ENCODE measurements around the gene RPL39L. TPM values are rescaled to one million over a fixed set of nuclear protein-coding genes. Genes with fewer than 3 reads are reported as not detected.
A peak's percentile ranks its signal among the peaks of the same experiment; 100 is the strongest.

The RPL39L gene
- total RNA-seq, 1 experiment from 2014 or later: 3.3 TPM

DNA sequence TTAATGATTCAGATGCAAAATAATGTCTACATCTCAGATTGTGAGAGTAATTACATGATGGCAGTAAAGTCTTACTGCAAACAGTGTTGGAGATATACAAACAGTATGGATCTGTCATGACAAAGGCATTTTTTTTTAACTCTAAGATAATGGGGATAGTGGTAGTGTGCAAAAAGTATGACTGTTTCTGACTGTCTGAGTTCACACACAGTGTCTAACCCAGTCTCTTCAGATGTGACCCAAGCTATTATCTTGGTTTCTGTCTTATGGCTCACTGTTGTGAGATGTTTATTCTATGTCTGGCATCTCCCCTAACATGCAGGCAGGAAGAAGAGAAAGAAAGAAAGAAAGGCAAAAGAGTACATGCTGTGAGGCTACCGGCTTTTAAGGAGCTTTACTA is 17.0 kb downstream of the RPL39L start:
- ChIA-PET POLR2A (no interaction called here), CTCF (interaction anchor here (0.6 to 3.5 kb wide), 3 partner anchors 9 to 42 kb away, joined by 3 to 16 read pairs (median 3); no protein-coding TSS in a partner anchor)
- intact Hi-C loops (cut with micrococcal nuclease): no loop called here
- Mint-ChIP-seq H3K27me3 (ENCODE audit: insufficient read depth, unreplicated experiment) (no peaks in the 10 kb centered on the region), H3K9me3 (ENCODE audit: unreplicated experiment) (no peaks in the 10 kb centered on the region), H3K4me3 (ENCODE audit: unreplicated experiment) (no peak overlapping the region), H3K4me1 (ENCODE audit: insufficient read depth, unreplicated experiment) (no peaks in the 10 kb centered on the region), H3K27ac (ENCODE audit: low read depth, unreplicated experiment) (no peak overlapping the region), H3K36me3 (ENCODE audit: insufficient read depth, unreplicated experiment) (no peaks in the 10 kb centered on the region)
- no TSS peak for BruUV-seq (replicated peaks)
- no peak for DNase-seq (ENCODE audit: unreplicated experiment)
- TF ChIP-seq, protein P1, sequence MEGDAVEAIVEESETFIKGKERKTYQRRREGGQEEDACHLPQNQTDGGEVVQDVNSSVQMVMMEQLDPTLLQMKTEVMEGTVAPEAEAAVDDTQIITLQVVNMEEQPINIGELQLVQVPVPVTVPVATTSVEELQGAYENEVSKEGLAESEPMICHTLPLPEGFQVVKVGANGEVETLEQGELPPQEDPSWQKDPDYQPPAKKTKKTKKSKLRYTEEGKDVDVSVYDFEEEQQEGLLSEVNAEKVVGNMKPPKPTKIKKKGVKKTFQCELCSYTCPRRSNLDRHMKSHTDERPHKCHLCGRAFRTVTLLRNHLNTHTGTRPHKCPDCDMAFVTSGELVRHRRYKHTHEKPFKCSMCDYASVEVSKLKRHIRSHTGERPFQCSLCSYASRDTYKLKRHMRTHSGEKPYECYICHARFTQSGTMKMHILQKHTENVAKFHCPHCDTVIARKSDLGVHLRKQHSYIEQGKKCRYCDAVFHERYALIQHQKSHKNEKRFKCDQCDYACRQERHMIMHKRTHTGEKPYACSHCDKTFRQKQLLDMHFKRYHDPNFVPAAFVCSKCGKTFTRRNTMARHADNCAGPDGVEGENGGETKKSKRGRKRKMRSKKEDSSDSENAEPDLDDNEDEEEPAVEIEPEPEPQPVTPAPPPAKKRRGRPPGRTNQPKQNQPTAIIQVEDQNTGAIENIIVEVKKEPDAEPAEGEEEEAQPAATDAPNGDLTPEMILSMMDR (IDR thresholded peaks at IDR 0.05; ENCODE audit: unreplicated experiment): no peak

DNA sequence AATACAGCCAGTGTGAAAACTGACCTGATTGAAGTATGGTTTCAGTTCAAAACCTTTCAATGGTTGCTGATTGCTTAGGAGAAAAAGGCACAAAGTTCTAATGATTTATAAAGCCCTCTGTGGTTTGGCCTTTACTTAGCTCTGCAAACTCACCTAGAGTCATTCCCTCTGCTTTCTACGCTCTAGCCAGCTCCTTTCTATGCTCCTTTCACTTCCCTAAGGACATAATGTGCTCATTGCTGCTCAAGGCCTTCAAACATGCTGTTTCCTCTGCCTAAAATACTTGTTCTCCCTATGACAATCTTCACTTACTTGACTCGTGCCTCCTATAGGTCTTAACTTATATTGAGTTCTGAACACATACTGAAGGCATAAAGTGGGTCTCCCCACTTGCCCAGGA is 19.0 kb downstream of the RPL39L start:
- no peaks in the 10 kb centered on the region for H3K36me3 Mint-ChIP-seq (ENCODE audit: insufficient read depth, unreplicated experiment)
- no peak overlapping the region for H3K27ac Mint-ChIP-seq (ENCODE audit: low read depth, unreplicated experiment)
- DNase-seq (ENCODE audit: unreplicated experiment): no peak
- POLR2A ChIA-PET: interaction anchor here (0.5 kb wide), 1 partner anchor 1773 kb away, joined by 4 read pairs; no protein-coding TSS in a partner anchor
- TF ChIP-seq, protein P1 (IDR thresholded peaks at IDR 0.05; ENCODE audit: unreplicated experiment): no peak
- intact Hi-C loops (cut with micrococcal nuclease): no loop called here
- H3K27me3 Mint-ChIP-seq (ENCODE audit: insufficient read depth, unreplicated experiment): no peaks in the 10 kb centered on the region
- no TSS peak for BruUV-seq (replicated peaks)
- no peaks in the 10 kb centered on the region for H3K4me1 Mint-ChIP-seq (ENCODE audit: insufficient read depth, unreplicated experiment)
- no peak overlapping the region for H3K4me3 Mint-ChIP-seq (ENCODE audit: unreplicated experiment)
- H3K9me3 Mint-ChIP-seq (ENCODE audit: unreplicated experiment): no peaks in the 10 kb centered on the region
- CTCF ChIA-PET: interaction anchor here (0.6 to 1.2 kb wide), 2 partner anchors 18 to 44 kb away, joined by 4 to 5 read pairs; no protein-coding TSS in a partner anchor

DNA sequence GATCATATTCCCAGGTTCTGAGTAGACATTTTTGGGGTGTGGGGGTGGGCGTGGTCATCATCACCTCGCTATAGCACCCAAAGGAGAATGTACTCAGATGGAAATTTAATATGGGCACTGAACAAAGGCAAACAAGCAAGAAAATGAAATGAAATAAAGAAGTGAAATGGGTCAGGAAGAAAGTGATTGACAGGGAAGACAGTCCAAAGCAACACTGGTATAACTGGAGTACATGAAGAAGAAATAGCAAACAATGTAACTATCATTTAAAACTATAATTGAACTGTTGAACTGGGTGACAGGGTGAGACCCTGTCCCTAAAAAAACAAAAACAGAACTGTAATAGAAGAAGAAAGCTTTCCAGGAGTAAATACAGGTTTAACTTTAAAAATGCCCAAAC is 24.8 kb downstream of the RPL39L start:
- TF ChIP-seq, protein P1 (IDR thresholded peaks at IDR 0.05; ENCODE audit: unreplicated experiment): no peak
- Mint-ChIP-seq H3K4me3 (ENCODE audit: unreplicated experiment) (no peak overlapping the region), H3K9me3 (ENCODE audit: unreplicated experiment) (no peaks in the 10 kb centered on the region), H3K36me3 (ENCODE audit: insufficient read depth, unreplicated experiment) (no peaks in the 10 kb centered on the region), H3K27me3 (ENCODE audit: insufficient read depth, unreplicated experiment) (no peaks in the 10 kb centered on the region), H3K27ac (ENCODE audit: low read depth, unreplicated experiment) (peak overlapping the region; percentile 7), H3K4me1 (ENCODE audit: insufficient read depth, unreplicated experiment) (peaks cover 9% of the 10 kb centered on the region)
- ChIA-PET CTCF (interaction anchor here (0.6 to 6.3 kb wide), 9 partner anchors 11 to 939 kb away, joined by 3 to 96 read pairs (median 18); partner anchors contain the start of gene RPL39L), POLR2A (interaction anchor here (0.7 to 0.9 kb wide), 2 partner anchors 8 to 17 kb away, joined by 4 read pairs; no protein-coding TSS in a partner anchor)
- BruUV-seq (replicated peaks): no TSS peak
- DNase-seq (ENCODE audit: unreplicated experiment): no peak
- intact Hi-C loops (cut with micrococcal nuclease): loop anchor here (5.0 kb wide), 2 partner anchors 108 to 203 kb away; no protein-coding TSS in a partner anchor

DNA sequence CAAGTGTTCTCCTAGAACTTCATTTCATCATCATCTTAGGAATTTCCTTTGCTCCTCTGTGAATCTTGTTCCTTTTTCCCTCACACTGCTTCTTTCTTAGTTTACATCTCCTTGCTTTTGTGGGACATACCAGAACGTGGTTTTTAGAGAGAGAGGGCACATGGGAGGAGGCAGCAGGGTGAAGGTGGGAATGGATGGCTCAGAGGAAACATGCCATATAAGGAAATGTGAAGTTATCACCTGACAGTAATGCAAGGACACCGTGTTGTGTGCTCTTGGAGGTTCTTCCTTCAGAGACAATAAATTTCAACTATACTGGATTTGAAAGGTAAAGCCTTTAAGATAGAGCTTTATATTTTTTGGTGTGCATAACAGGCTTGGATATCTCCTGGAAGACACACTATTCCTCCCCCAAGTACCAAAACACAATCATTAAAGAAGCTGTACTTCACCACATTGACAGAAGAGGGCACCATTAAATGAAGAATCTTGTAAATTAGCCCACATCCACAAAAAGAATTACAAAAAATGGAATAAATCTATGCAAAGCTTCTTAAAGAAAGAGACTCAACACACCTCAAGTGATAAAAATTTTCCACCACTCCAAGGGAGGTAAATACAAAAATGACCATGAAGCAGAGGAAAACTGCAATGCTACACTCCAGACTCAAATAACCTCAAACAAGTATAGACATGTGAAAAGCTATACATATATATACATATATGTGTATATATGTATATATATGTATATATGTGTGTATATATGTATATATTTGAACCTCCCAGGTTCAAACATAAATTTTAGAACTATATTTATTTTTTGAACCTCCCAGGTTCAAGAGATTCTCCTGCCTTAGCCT is 26.1 kb downstream of the RPL39L start:
- DNase-seq (ENCODE audit: unreplicated experiment): peak; percentile 63
- no peak overlapping the region for H3K4me3 Mint-ChIP-seq (ENCODE audit: unreplicated experiment)
- no peaks in the 10 kb centered on the region for H3K27me3 Mint-ChIP-seq (ENCODE audit: insufficient read depth, unreplicated experiment)
- ChIA-PET POLR2A (interaction anchor here (0.7 to 1.4 kb wide), 12 partner anchors 12 to 909 kb away, joined by 3 to 11 read pairs (median 4); no protein-coding TSS in a partner anchor), CTCF (interaction anchor here (0.5 to 6.3 kb wide), 53 partner anchors 10 to 647 kb away, joined by 3 to 96 read pairs (median 4); partner anchors contain the start of genes RPL39L and RTP1)
- H3K4me1 Mint-ChIP-seq (ENCODE audit: insufficient read depth, unreplicated experiment): peaks cover 9% of the 10 kb centered on the region
- H3K9me3 Mint-ChIP-seq (ENCODE audit: unreplicated experiment): no peaks in the 10 kb centered on the region
- H3K27ac Mint-ChIP-seq (ENCODE audit: low read depth, unreplicated experiment): no peak overlapping the region
- no peaks in the 10 kb centered on the region for H3K36me3 Mint-ChIP-seq (ENCODE audit: insufficient read depth, unreplicated experiment)
- intact Hi-C loops (cut with micrococcal nuclease): loop anchor here (1.0 to 5.0 kb wide), 6 partner anchors 18 to 566 kb away; no protein-coding TSS in a partner anchor
- no TSS peak for BruUV-seq (replicated peaks)
- TF ChIP-seq, protein P1 (IDR thresholded peaks at IDR 0.05; ENCODE audit: unreplicated experiment): peak; percentile 68
